Measurements from ENCODE around the gene FHAD1.

- TF ChIP-seq SP1 (IDR thresholded peaks at IDR 0.05) (no peak), SP1 (CRISPR knock-in tag; IDR thresholded peaks at IDR 0.05) (no peak), JUN (CRISPR knock-in tag; IDR thresholded peaks at IDR 0.05) (no peak), NPAS2 (CRISPR knock-in tag; IDR thresholded peaks at IDR 0.05; ENCODE audit: borderline replicate concordance) (no peak), THYN1 (CRISPR knock-in tag; IDR thresholded peaks at IDR 0.05; ENCODE audit: borderline replicate concordance, low read depth) (no peak), RNF2 (conservative IDR thresholded peaks at IDR 0.05; ENCODE audit: low read depth) (no peak), NR2F1 (CRISPR knock-in tag; IDR thresholded peaks at IDR 0.05) (no peak), ZNF589 (CRISPR knock-in tag; conservative IDR thresholded peaks at IDR 0.05) (no peak), ZNF777 (CRISPR knock-in tag; IDR thresholded peaks at IDR 0.05) (no peak), TAF1 (CRISPR knock-in tag; IDR thresholded peaks at IDR 0.05) (no peak), ISX (CRISPR knock-in tag; conservative IDR thresholded peaks at IDR 0.05) (no peak), ZNF749 (CRISPR knock-in tag; IDR thresholded peaks at IDR 0.05; ENCODE audit: borderline replicate concordance) (no peak), POLR2AphosphoS5 (IDR thresholded peaks at IDR 0.05; ENCODE audit: low read depth, low read length) (no peak)
- TF ChIP-seq, protein P1, sequence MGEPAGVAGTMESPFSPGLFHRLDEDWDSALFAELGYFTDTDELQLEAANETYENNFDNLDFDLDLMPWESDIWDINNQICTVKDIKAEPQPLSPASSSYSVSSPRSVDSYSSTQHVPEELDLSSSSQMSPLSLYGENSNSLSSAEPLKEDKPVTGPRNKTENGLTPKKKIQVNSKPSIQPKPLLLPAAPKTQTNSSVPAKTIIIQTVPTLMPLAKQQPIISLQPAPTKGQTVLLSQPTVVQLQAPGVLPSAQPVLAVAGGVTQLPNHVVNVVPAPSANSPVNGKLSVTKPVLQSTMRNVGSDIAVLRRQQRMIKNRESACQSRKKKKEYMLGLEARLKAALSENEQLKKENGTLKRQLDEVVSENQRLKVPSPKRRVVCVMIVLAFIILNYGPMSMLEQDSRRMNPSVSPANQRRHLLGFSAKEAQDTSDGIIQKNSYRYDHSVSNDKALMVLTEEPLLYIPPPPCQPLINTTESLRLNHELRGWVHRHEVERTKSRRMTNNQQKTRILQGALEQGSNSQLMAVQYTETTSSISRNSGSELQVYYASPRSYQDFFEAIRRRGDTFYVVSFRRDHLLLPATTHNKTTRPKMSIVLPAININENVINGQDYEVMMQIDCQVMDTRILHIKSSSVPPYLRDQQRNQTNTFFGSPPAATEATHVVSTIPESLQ (CRISPR knock-in tag; conservative IDR thresholded peaks at IDR 0.05) = no peak
Observed at GRCh38 chr1:15308135-15308534, 61.1 kb downstream of the FHAD1 start.

All from HepG2 (cell line).